ENCODE results near the gene SDE2.

Gene SDE2

GRCh38 chr1:226038661-226039060 is 39.5 kb upstream of the SDE2 start:
- no peaks in the 10 kb centered on the region for H3K4me1 Mint-ChIP-seq
- H3K4me3 Mint-ChIP-seq: no peak overlapping the region
- no peaks in the 10 kb centered on the region for H3K9me3 Mint-ChIP-seq
- no peak overlapping the region for H3K27ac Mint-ChIP-seq
- no peaks in the 10 kb centered on the region for H3K36me3 Mint-ChIP-seq (ENCODE audit: low read depth)
- no peak for TF ChIP-seq CTCF (IDR thresholded peaks at IDR 0.05; ENCODE audit: unreplicated experiment in 3 of 3)
- H3K27me3 Mint-ChIP-seq (ENCODE audit: low read depth): no peaks in the 10 kb centered on the region

GRCh38 chr1:226035915-226036314 is 36.8 kb upstream of the SDE2 start:
- Mint-ChIP-seq H3K36me3 (ENCODE audit: low read depth) (no peaks in the 10 kb centered on the region), H3K9me3 (no peaks in the 10 kb centered on the region), H3K4me3 (no peak overlapping the region), H3K4me1 (peaks cover 9% of the 10 kb centered on the region), H3K27ac (no peak overlapping the region), H3K27me3 (ENCODE audit: low read depth) (no peaks in the 10 kb centered on the region)
- TF ChIP-seq CTCF (IDR thresholded peaks at IDR 0.05; ENCODE audit: unreplicated experiment in 3 of 3): no peak

GRCh38 chr1:226034482-226034881 is 35.3 kb upstream of the SDE2 start:
- peaks cover 9% of the 10 kb centered on the region for H3K4me1 Mint-ChIP-seq
- TF ChIP-seq CTCF (IDR thresholded peaks at IDR 0.05; ENCODE audit: unreplicated experiment in 3 of 3): no peak
- H3K36me3 Mint-ChIP-seq (ENCODE audit: low read depth): no peaks in the 10 kb centered on the region
- H3K27ac Mint-ChIP-seq: no peak overlapping the region
- no peaks in the 10 kb centered on the region for H3K27me3 Mint-ChIP-seq (ENCODE audit: low read depth)
- no peaks in the 10 kb centered on the region for H3K9me3 Mint-ChIP-seq
- no peak overlapping the region for H3K4me3 Mint-ChIP-seq

- TF ChIP-seq CTCF (IDR thresholded peaks at IDR 0.05; ENCODE audit: unreplicated experiment in 3 of 3): no peak
- no peaks in the 10 kb centered on the region for H3K9me3 Mint-ChIP-seq
- peaks cover 9% of the 10 kb centered on the region for H3K4me1 Mint-ChIP-seq
- no peak overlapping the region for H3K4me3 Mint-ChIP-seq
- no peaks in the 10 kb centered on the region for H3K36me3 Mint-ChIP-seq (ENCODE audit: low read depth)
- H3K27ac Mint-ChIP-seq: no peak overlapping the region
- no peaks in the 10 kb centered on the region for H3K27me3 Mint-ChIP-seq (ENCODE audit: low read depth)
Observed at GRCh38 chr1:226033991-226034390, 34.8 kb upstream of the SDE2 start.

- Mint-ChIP-seq H3K9me3 (no peaks in the 10 kb centered on the region), H3K27me3 (ENCODE audit: low read depth) (no peaks in the 10 kb centered on the region), H3K27ac (no peak overlapping the region), H3K36me3 (ENCODE audit: low read depth) (no peaks in the 10 kb centered on the region), H3K4me3 (no peak overlapping the region), H3K4me1 (peaks cover 9% of the 10 kb centered on the region)
- no peak for TF ChIP-seq CTCF (IDR thresholded peaks at IDR 0.05; ENCODE audit: unreplicated experiment in 3 of 3)
Observed at GRCh38 chr1:226033582-226033981, 34.4 kb upstream of the SDE2 start.

- no peaks in the 10 kb centered on the region for H3K36me3 Mint-ChIP-seq (ENCODE audit: low read depth)
- no peaks in the 10 kb centered on the region for H3K9me3 Mint-ChIP-seq
- no peak overlapping the region for H3K27ac Mint-ChIP-seq
- no peaks in the 10 kb centered on the region for H3K27me3 Mint-ChIP-seq (ENCODE audit: low read depth)
- H3K4me3 Mint-ChIP-seq: no peak overlapping the region
- peaks cover 9% of the 10 kb centered on the region for H3K4me1 Mint-ChIP-seq
- no peak for TF ChIP-seq CTCF (IDR thresholded peaks at IDR 0.05; ENCODE audit: unreplicated experiment in 3 of 3)
Observed at GRCh38 chr1:226029568-226030225, 30.6 kb upstream of the SDE2 start.
